IMR-90 (cell line): Measurements from ENCODE around the gene CD55. TPM values are rescaled to one million over a fixed set of nuclear protein-coding genes. Genes with fewer than 3 reads are reported as not detected.

Experiments used
- ATAC-seq: fragments of 200-7000 bp; cut with Tn5 transposase; 2 replicates; pipeline ENCODE4 v1.9.1; 2020; ENCODE audit warnings: low read depth, mild to moderate bottlenecking, moderate library complexity
- BruUV-seq: library from RNA; stranded (reverse); fragments of 400-500 nt; replicated peaks from 2 replicates; lab custom pipeline; 2021; lab: Mats Ljungman, UMichigan
- CTCF ChIA-PET: fragments of 300-600 bp; formaldehyde crosslinking; extraction: SDS; loops from one replicate; lab custom pipeline; 2021; ENCODE audit warnings: antibody characterized with exemption; lab: Yijun Ruan, JAX
- POLR2A ChIA-PET: fragments of 300-600 bp; sonication (Branson Sonifier 250); formaldehyde crosslinking; loops from one replicate; lab custom pipeline; 2022; ENCODE audit warnings: antibody characterized with exemption; ENCODE audit not compliant: unreplicated experiment; lab: Charles Lee
- DNase-seq: peaks from one replicate; pipeline ENCODE4 v3.0.0; 2013
- H2AFZ ChIP-seq: replicated peaks from 2 replicates; pipeline ENCODE3; 2013; ENCODE audit warnings: low read length, mild to moderate bottlenecking; ENCODE audit not compliant: poor library complexity
- H2AK5ac ChIP-seq: 2 replicates; pipeline ENCODE4 v1.6.1; 2013; ENCODE audit warnings: low read depth, low read length, inconsistent platforms
- H2AK9ac ChIP-seq: replicated peaks from 2 replicates; pipeline ENCODE3; 2013; ENCODE audit warnings: mild to moderate bottlenecking, low read depth, low read length, moderate library complexity; ENCODE audit not compliant: poor library complexity
- H2BK120ac ChIP-seq: 2 replicates; pipeline ENCODE4 v1.6.1; 2013; ENCODE audit warnings: low read depth, low read length, inconsistent platforms
- H2BK15ac ChIP-seq: 3 replicates; pipeline ENCODE4 v1.6.1; 2013; ENCODE audit warnings: low read depth, low read length, inconsistent platforms
- H2BK20ac ChIP-seq: 2 replicates; pipeline ENCODE4 v1.6.1; 2013; ENCODE audit warnings: low read depth, mild to moderate bottlenecking, inconsistent platforms, low read length, moderate library complexity
- H2BK5ac ChIP-seq: 2 replicates; pipeline ENCODE4 v1.6.1; 2013; ENCODE audit warnings: mild to moderate bottlenecking, low read depth, low read length, inconsistent platforms; ENCODE audit not compliant: poor library complexity, severe bottlenecking
- H3K14ac ChIP-seq: replicated peaks from 2 replicates; pipeline ENCODE4 v1.6.1; 2013; ENCODE audit warnings: low read depth, low read length, inconsistent platforms
- H3K18ac ChIP-seq: 2 replicates; pipeline ENCODE4 v1.6.1; 2013; ENCODE audit warnings: low read depth, low read length, control low read depth
- H3K23ac ChIP-seq: 2 replicates; pipeline ENCODE4 v1.6.1; 2013; ENCODE audit warnings: low read depth, low read length, inconsistent platforms
- H3K27ac ChIP-seq: 2 replicates; pipeline ENCODE4 v1.5.1; 2013; ENCODE audit warnings: mild to moderate bottlenecking, control low read depth, low read length; ENCODE audit not compliant: insufficient read depth
- H3K27me3 ChIP-seq: 2 replicates; pipeline ENCODE4 v1.6.1; 2013; ENCODE audit warnings: low read length; ENCODE audit not compliant: control insufficient read depth, insufficient read depth
- H3K36me3 ChIP-seq: 2 replicates; pipeline ENCODE4 v1.6.1; 2013; ENCODE audit warnings: low read length, mixed read lengths; ENCODE audit not compliant: control insufficient read depth, insufficient read depth
- H3K4ac ChIP-seq: 2 replicates; pipeline ENCODE4 v1.6.1; 2013; ENCODE audit warnings: low read depth, low read length, inconsistent platforms
- H3K4me1 ChIP-seq: 2 replicates; pipeline ENCODE4 v1.6.1; 2013; ENCODE audit warnings: low read length, mixed read lengths; ENCODE audit not compliant: control insufficient read depth, insufficient read depth
- H3K4me2 ChIP-seq: 2 replicates; pipeline ENCODE4 v1.6.1; 2013; ENCODE audit warnings: low read depth, mild to moderate bottlenecking, control low read depth, low read length, moderate library complexity
- H3K4me3 ChIP-seq: 2 replicates; pipeline ENCODE4 v1.5.1; 2013; ENCODE audit warnings: low read depth, mild to moderate bottlenecking, control low read depth, low read length, moderate library complexity; ENCODE audit not compliant: insufficient read depth
- H3K56ac ChIP-seq: 2 replicates; pipeline ENCODE4 v1.6.1; 2013; ENCODE audit warnings: low read length, inconsistent platforms; ENCODE audit not compliant: insufficient read depth; ENCODE audit errors: extremely low read depth
- H3K79me1 ChIP-seq, 2 experiments: 2 replicates each; pipeline ENCODE4 v1.6.1; 2013; ENCODE audit warnings: low read length in 2 of 2, inconsistent platforms in 1 of 2, low read depth in 1 of 2
- H3K9ac ChIP-seq: 2 replicates; pipeline ENCODE4 v1.6.1; 2013; ENCODE audit warnings: low read depth, low read length, control low read depth
- H3K9me1 ChIP-seq: 2 replicates; pipeline ENCODE4 v1.6.1; 2013; ENCODE audit warnings: low read length, inconsistent platforms; ENCODE audit not compliant: insufficient read depth
- H3K9me3 ChIP-seq: 2 replicates; pipeline ENCODE4 v1.6.1; 2013; ENCODE audit warnings: low read length; ENCODE audit not compliant: control insufficient read depth, insufficient read depth
- H4K20me1 ChIP-seq: 2 replicates; pipeline ENCODE4 v1.6.1; 2013; ENCODE audit warnings: low read length, inconsistent platforms; ENCODE audit not compliant: insufficient read depth
- H4K5ac ChIP-seq: 2 replicates; pipeline ENCODE4 v1.6.1; 2013; ENCODE audit warnings: mild to moderate bottlenecking, low read depth, low read length, control low read depth
- H4K8ac ChIP-seq, 2 experiments: 2 replicates each; pipeline ENCODE4 v1.6.1; 2013; ENCODE audit warnings: low read depth in 2 of 2, low read length in 2 of 2, control low read depth in 1 of 2, inconsistent platforms in 1 of 2
- H4K91ac ChIP-seq: 2 replicates; pipeline ENCODE4 v1.6.1; 2013; ENCODE audit warnings: low read depth, low read length, inconsistent platforms; ENCODE audit not compliant: insufficient read depth
- MAFK ChIP-seq: IDR thresholded peaks from 2 replicates; pipeline ENCODE4 v1.6.1; 2012; ENCODE audit warnings: low read depth, low read length, improper control_type of control experiment
- RAD21 ChIP-seq: IDR thresholded peaks from 2 replicates; pipeline ENCODE4 v1.6.1; 2012; ENCODE audit warnings: low read length, improper control_type of control experiment
- RCOR1 ChIP-seq: IDR thresholded peaks from 2 replicates; pipeline ENCODE4 v1.6.1; 2012; ENCODE audit warnings: mild to moderate bottlenecking, low read length, improper control_type of control experiment; ENCODE audit not compliant: insufficient replicate concordance
- SMC3 ChIP-seq: fragments of 150-350 bp; IDR thresholded peaks from 2 replicates; pipeline ENCODE4 v1.6.1; 2016; ENCODE audit warnings: low read depth, mild to moderate bottlenecking, antibody characterized with exemption, low read length, moderate library complexity
- dilution Hi-C: fragments of 300-500 bp; cut with HindIII; formaldehyde crosslinking; loops from one replicate; pipeline ENCODE4 v1.14.3; 2018; ENCODE audit warnings: low sequenced_read_pairs; ENCODE audit not compliant: unreplicated experiment
- in situ Hi-C: fragments of 300-500 bp; cut with MboI; formaldehyde crosslinking; loops from 3 replicates; pipeline ENCODE4 v1.14.3; 2019; ENCODE audit warnings: low sequenced_read_pairs, inconsistent platforms, mixed read lengths
- intact Hi-C: fragments of 100-400 bp; cut with micrococcal nuclease; formaldehyde crosslinking; loops from 2 replicates; pipeline ENCODE4 v1.10.0; 2022
- polyA plus RNA-seq, 3 experiments: library from polyadenylated mRNA; depleted of rRNA; stranded (reverse); fragments of >200 nt; gene quantifications; 2 replicates each; pipeline ENCODE4 v1.2.3, GENCODE V29; 2012; ENCODE audit warnings: low replicate concordance in 1 of 3
- total RNA-seq: library from RNA; depleted of rRNA; stranded (reverse); fragments of >200 nt; gene quantifications from 2 replicates; pipeline ENCODE4 v1.2.3, GENCODE V29; 2012

The CD55 gene
- total and polyA plus RNA-seq, 2 of the 4 experiments (the other 2 are of a cell fraction), result 6.6 to 11.5 TPM

DNA sequence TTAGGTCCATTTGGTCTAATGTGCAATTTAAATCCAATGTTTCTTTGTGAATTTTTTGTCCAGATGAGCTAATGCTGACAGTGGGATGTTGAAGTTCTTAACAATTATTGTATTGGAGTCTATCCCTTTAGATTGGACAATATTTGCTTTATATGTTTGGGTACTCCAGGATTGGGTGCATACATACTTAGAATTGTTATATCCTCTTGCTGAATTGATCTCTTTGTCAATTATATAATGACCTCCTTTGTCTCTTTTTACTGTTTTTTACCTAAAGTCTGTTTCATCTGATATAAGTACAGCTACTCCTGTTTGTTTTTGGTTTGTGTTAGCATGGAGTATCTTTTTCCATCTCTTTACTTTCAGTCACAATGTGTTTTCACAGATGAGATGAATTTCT lies 22.2 kb downstream of the CD55 start:
- Histone ChIP-seq H2BK20ac (no peak overlapping the region), H2AK9ac (no peak overlapping the region), H3K23ac (no peak overlapping the region), H2AFZ (no peak overlapping the region), H2BK15ac (no peak overlapping the region), H3K9me1 (no peaks in the 10 kb centered on the region; the same call in 1 of the 2 replicates), H3K27ac (no peak overlapping the region), H2AK5ac (no peak overlapping the region), H3K36me3 (peaks cover 2% of the 10 kb centered on the region; the same call in 1 of the 2 replicates), H3K4me3 (no peak overlapping the region), H3K14ac (no peak overlapping the region), H3K18ac (no peak overlapping the region), H4K91ac (no peak overlapping the region), H3K4me1 (no peaks in the 10 kb centered on the region), H4K8ac (no peak overlapping the region), H3K27me3 (no peaks in the 10 kb centered on the region), H3K4ac (no peak overlapping the region), H4K5ac (no peak overlapping the region), H2BK120ac (no peak overlapping the region), H3K4me2 (no peak overlapping the region), H2BK5ac (no peak overlapping the region), H3K9ac (no peak overlapping the region), H3K9me3 (no peaks in the 10 kb centered on the region), H3K56ac (no peak overlapping the region), H4K20me1 (no peaks in the 10 kb centered on the region), H3K79me1 (peaks cover 0 to 7% of the 10 kb centered on the region in 2 experiments; a peak in 1 of 4 replicates)
- POLR2A ChIA-PET, result no interaction called here
- in situ Hi-C loops (no loop called here), intact Hi-C loops (no loop called here), dilution Hi-C loops (no loop called here)
- CTCF ChIA-PET, result interaction anchor here (0.9 kb wide), 1 partner anchor 22 kb away, joined by 3 read pairs; the partner anchor contains the start of gene CD55
- TF ChIP-seq RAD21, result no peak
- no peak for TF ChIP-seq RCOR1
- TF ChIP-seq MAFK, result no peak
- no peak for TF ChIP-seq SMC3
- ATAC-seq (no peak), DNase-seq (no peak)
- no TSS peak for BruUV-seq
